HG02678 (cell line): ENCODE measurements around the gene CFDP1.

ENCODE experiments used
- ATAC-seq: cut with Tn5 transposase; IDR thresholded peaks from one replicate; pipeline ENCODE4 v1.9.1; 2021; ENCODE audit warnings: mild to moderate bottlenecking, moderate library complexity; ENCODE audit not compliant: unreplicated experiment

Gene CFDP1

GRCh38 chr16:75326333-75326732 lies 107.0 kb downstream of the CFDP1 start:
- ATAC-seq: no peak

- ATAC-seq: no peak
These were observed 109.4 kb downstream of the CFDP1 start for GRCh38 chr16:75323933-75324332.

- ATAC-seq: no peak
These were observed 110.1 kb downstream of the CFDP1 start for GRCh38 chr16:75323198-75323597.

GRCh38 chr16:75322740-75323139 lies 110.6 kb downstream of the CFDP1 start:
- no peak for ATAC-seq

GRCh38 chr16:75320435-75320834 lies 112.9 kb downstream of the CFDP1 start:
- ATAC-seq: no peak

- ATAC-seq: peak; percentile 80
These were observed 113.5 kb downstream of the CFDP1 start for GRCh38 chr16:75319513-75320411.

GRCh38 chr16:75318737-75319136 lies 114.6 kb downstream of the CFDP1 start:
- no peak for ATAC-seq

GRCh38 chr16:75317532-75317931 lies 115.8 kb downstream of the CFDP1 start:
- no peak for ATAC-seq

- no peak for ATAC-seq
These were observed 116.2 kb downstream of the CFDP1 start for GRCh38 chr16:75317101-75317522.

GRCh38 chr16:75315539-75316306 lies 117.6 kb downstream of the CFDP1 start:
- no peak for ATAC-seq

- ATAC-seq: no peak
These were observed 120.4 kb downstream of the CFDP1 start for GRCh38 chr16:75312875-75313274.

GRCh38 chr16:75311383-75311938 lies 121.8 kb downstream of the CFDP1 start:
- no peak for ATAC-seq

GRCh38 chr16:75310541-75310940 lies 122.8 kb downstream of the CFDP1 start:
- no peak for ATAC-seq

GRCh38 chr16:75309899-75310430 lies 123.3 kb downstream of the CFDP1 start:
- ATAC-seq: no peak

GRCh38 chr16:75309156-75309555 lies 124.1 kb downstream of the CFDP1 start:
- ATAC-seq: no peak

GRCh38 chr16:75308011-75308410 lies 125.3 kb downstream of the CFDP1 start:
- ATAC-seq: no peak

- ATAC-seq: no peak
These were observed 125.8 kb downstream of the CFDP1 start for GRCh38 chr16:75307506-75307905.

- ATAC-seq: no peak
These were observed 127.1 kb downstream of the CFDP1 start for GRCh38 chr16:75306099-75306762.

- ATAC-seq: peak; percentile 65
These were observed 127.8 kb downstream of the CFDP1 start for GRCh38 chr16:75305364-75306098.
